MCF 10A (cell line): Measurements from ENCODE around the gene SRGAP3. TPM values are rescaled to one million over a fixed set of nuclear protein-coding genes. Genes with fewer than 3 reads are reported as not detected.

Source experiments
- BruUV-seq: library from RNA; stranded (reverse); fragments of 400-500 nt; replicated peaks from 2 replicates; lab custom pipeline; 2021; lab: Mats Ljungman, UMichigan
- CTCF ChIA-PET: fragments of 300-600 bp; sonication (Branson Sonifier 250); formaldehyde crosslinking; extraction: SDS; loops from one replicate; lab custom pipeline; 2021; ENCODE audit warnings: antibody characterized with exemption, inconsistent platforms; lab: Yijun Ruan, JAX
- POLR2A ChIA-PET: fragments of 300-600, 350-650 bp; sonication (Branson Sonifier 250); formaldehyde crosslinking; extraction: SDS; loops from one replicate; lab custom pipeline; 2020; ENCODE audit warnings: antibody characterized with exemption, inconsistent platforms; lab: Yijun Ruan, JAX
- DNase-seq: peaks from one replicate; pipeline ENCODE4 v3.0.0-alpha.2; 2018; ENCODE audit not compliant: unreplicated experiment
- H3K27ac Mint-ChIP-seq: one replicate; pipeline ENCODE4 v1.8.0; 2022; ENCODE audit warnings: mild to moderate bottlenecking, low read depth, mixed read lengths; ENCODE audit not compliant: unreplicated experiment
- H3K27me3 Mint-ChIP-seq: one replicate; pipeline ENCODE4 v1.8.0; 2022; ENCODE audit warnings: mixed read lengths; ENCODE audit not compliant: insufficient read depth, unreplicated experiment
- H3K36me3 Mint-ChIP-seq: one replicate; pipeline ENCODE4 v1.8.0; 2022; ENCODE audit warnings: mild to moderate bottlenecking, moderate library complexity, mixed read lengths; ENCODE audit not compliant: insufficient read depth, unreplicated experiment
- H3K4me1 Mint-ChIP-seq: one replicate; pipeline ENCODE4 v1.8.0; 2022; ENCODE audit warnings: mixed read lengths; ENCODE audit not compliant: insufficient read depth, unreplicated experiment
- H3K4me3 Mint-ChIP-seq: one replicate; pipeline ENCODE4 v1.8.0; 2022; ENCODE audit warnings: mild to moderate bottlenecking, moderate library complexity, mixed read lengths; ENCODE audit not compliant: unreplicated experiment
- H3K9me3 Mint-ChIP-seq: one replicate; pipeline ENCODE4 v1.8.0; 2022; ENCODE audit warnings: mixed read lengths; ENCODE audit not compliant: unreplicated experiment
- intact Hi-C: fragments of 100-400 bp; cut with micrococcal nuclease; formaldehyde crosslinking; loops from 2 replicates; pipeline ENCODE4 v1.14.1; 2022
- total RNA-seq: library from RNA; stranded (reverse); gene quantifications from 2 replicates; pipeline ENCODE4 v1.2.3, GENCODE V29; 2022
- TF ChIP-seq, protein P1 (sequence below): fragments of 200-600 bp; IDR thresholded peaks from one replicate; pipeline ENCODE4 v1.8.0; 2022; ENCODE audit warnings: antibody characterized with exemption, mild to moderate bottlenecking; ENCODE audit not compliant: unreplicated experiment

Gene SRGAP3
- total RNA-seq, 1 experiment from 2014 or later: 19.8 TPM

DNA sequence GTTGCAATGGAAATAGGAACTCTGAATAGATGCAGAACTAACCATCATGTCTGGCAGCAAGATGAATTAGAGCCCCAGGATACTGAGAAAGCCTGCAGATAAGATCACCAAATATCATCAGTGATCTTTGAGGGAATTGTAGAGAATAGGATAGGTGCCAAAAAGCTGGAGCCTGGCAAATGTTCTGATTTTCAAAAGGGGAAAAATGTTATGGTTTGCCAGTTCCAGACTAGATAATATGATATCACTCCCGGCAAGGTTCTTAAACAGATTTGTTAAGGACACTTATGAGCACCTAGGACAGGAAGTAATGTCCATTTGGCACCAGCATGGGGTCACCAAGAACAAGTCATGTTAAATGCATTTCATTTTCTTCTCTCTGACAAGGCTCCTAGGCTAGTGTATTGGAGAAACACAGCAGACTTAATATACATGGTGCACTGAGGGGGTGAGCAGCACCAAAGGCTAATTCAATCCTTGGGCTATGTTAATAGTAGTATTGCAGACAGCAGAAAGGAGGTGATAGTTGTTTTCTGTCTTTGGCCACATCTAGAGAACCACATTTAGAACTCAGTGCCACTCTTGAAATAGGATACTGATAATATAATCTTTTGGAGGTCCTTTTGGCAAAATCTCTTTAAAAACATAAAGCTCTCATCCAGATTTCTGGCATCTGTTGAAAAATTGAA lies 4.8 kb downstream of the SRGAP3 start:
- intact Hi-C loops: loop anchor here (5.0 kb wide), 4 partner anchors 67 to 257 kb away; no protein-coding TSS in a partner anchor
- TF ChIP-seq, protein P1, sequence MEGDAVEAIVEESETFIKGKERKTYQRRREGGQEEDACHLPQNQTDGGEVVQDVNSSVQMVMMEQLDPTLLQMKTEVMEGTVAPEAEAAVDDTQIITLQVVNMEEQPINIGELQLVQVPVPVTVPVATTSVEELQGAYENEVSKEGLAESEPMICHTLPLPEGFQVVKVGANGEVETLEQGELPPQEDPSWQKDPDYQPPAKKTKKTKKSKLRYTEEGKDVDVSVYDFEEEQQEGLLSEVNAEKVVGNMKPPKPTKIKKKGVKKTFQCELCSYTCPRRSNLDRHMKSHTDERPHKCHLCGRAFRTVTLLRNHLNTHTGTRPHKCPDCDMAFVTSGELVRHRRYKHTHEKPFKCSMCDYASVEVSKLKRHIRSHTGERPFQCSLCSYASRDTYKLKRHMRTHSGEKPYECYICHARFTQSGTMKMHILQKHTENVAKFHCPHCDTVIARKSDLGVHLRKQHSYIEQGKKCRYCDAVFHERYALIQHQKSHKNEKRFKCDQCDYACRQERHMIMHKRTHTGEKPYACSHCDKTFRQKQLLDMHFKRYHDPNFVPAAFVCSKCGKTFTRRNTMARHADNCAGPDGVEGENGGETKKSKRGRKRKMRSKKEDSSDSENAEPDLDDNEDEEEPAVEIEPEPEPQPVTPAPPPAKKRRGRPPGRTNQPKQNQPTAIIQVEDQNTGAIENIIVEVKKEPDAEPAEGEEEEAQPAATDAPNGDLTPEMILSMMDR: no peak
- no peak for DNase-seq
- no TSS peak for BruUV-seq
- Mint-ChIP-seq H3K27me3 (no peaks in the 10 kb centered on the region), H3K9me3 (peaks cover 7% of the 10 kb centered on the region), H3K4me3 (no peak overlapping the region), H3K27ac (peak overlapping the region; percentile 23), H3K4me1 (peaks cover 53% of the 10 kb centered on the region), H3K36me3 (peaks cover 22% of the 10 kb centered on the region)
- ChIA-PET POLR2A (no interaction called here), CTCF (interaction anchor here (0.6 kb wide), 1 partner anchor 55 kb away, joined by 4 read pairs; no protein-coding TSS in a partner anchor)

DNA sequence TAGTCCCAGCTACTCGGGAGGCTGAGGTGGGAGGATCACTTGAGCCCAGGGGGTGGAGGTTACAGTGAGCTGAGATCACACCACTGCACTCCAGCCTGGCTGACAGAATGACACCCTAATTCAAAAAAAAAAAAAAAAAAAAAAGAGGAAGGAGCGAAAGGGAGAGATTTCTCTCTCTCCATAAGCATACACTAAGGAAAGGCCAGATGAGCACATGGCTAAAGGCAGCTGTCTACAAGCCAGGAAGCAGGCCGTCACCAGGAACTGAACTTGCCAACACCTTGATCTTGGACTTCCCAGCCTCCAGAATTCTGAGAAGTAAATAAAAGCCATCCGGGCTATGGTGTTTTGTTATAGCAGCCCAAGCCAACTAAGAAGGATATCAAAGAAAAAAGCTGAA lies 7.5 kb downstream of the SRGAP3 start:
- no peaks in the 10 kb centered on the region for H3K27me3 Mint-ChIP-seq
- no peak for DNase-seq
- H3K4me3 Mint-ChIP-seq: no peak overlapping the region
- H3K9me3 Mint-ChIP-seq: peaks cover 7% of the 10 kb centered on the region
- CTCF ChIA-PET: no interaction called here
- peaks cover 46% of the 10 kb centered on the region for H3K4me1 Mint-ChIP-seq
- TF ChIP-seq, protein P1: no peak
- peaks cover 25% of the 10 kb centered on the region for H3K36me3 Mint-ChIP-seq
- intact Hi-C loops: no loop called here
- POLR2A ChIA-PET: no interaction called here
- BruUV-seq: no TSS peak
- H3K27ac Mint-ChIP-seq: no peak overlapping the region

DNA sequence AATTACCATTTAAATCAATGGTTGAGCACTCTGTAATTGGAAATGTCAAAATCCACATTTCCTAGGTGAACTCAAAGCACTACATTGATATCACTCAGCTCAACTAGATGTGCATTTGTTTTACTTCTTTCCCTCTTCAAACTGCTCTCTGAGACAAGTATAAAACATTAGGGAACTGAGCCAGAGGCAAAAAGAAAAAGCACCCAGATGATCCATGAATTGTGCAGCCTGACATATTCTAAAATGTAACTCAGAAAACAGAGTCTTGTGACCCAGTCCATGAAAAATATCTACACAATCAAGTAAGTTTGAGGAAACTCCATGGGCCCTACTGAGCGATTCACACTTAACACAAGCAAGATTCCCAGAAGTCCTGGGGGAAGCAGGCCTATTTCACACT lies 9.8 kb downstream of the SRGAP3 start:
- ChIA-PET POLR2A (interaction anchor here (1.2 kb wide), 1 partner anchor 8 kb away, joined by 3 read pairs; no protein-coding TSS in a partner anchor), CTCF (no interaction called here)
- Mint-ChIP-seq H3K27ac (no peak overlapping the region), H3K9me3 (no peaks in the 10 kb centered on the region), H3K27me3 (no peaks in the 10 kb centered on the region), H3K4me3 (no peak overlapping the region), H3K4me1 (peaks cover 28% of the 10 kb centered on the region), H3K36me3 (peaks cover 35% of the 10 kb centered on the region)
- no peak for DNase-seq
- BruUV-seq: no TSS peak
- TF ChIP-seq, protein P1: no peak
- intact Hi-C loops: no loop called here

DNA sequence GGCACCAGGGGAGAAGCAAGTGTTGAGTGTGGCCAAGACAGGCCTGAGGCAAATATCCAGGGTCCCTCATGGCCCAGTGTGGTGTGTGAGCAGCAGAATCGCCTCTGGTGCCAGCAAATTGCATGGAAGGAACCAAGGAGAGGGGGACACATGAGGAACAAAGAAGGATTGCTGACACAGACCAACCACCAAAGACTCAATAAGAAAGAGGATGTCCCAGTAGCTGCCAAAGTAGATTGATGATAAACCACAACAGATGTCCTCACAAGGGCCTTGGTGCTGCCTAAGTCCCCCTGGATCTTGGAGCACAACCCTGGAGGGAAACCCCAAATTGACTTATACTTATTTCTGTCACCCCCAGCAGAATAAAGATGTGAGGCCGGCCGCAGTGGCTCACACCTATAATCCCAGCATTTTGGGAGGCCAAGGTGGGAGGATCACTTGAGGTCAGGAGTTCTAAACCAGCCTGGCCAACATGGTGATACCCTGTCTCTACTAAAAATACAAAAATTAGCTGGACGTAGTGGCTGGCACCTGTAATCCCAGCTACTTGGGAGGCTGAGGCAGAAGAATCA lies 10.6 kb downstream of the SRGAP3 start:
- peaks cover 21% of the 10 kb centered on the region for H3K4me1 Mint-ChIP-seq
- H3K9me3 Mint-ChIP-seq: no peaks in the 10 kb centered on the region
- intact Hi-C loops: no loop called here
- no peaks in the 10 kb centered on the region for H3K27me3 Mint-ChIP-seq
- no peak overlapping the region for H3K27ac Mint-ChIP-seq
- ChIA-PET CTCF (interaction anchor here (0.6 kb wide), 1 partner anchor 12 kb away, joined by 3 read pairs; no protein-coding TSS in a partner anchor), POLR2A (interaction anchor here (0.7 to 1.2 kb wide), 2 partner anchors 9 to 63 kb away, joined by 3 read pairs; no protein-coding TSS in a partner anchor)
- TF ChIP-seq, protein P1: no peak
- H3K36me3 Mint-ChIP-seq: peaks cover 35% of the 10 kb centered on the region
- DNase-seq: no peak
- BruUV-seq: no TSS peak
- no peak overlapping the region for H3K4me3 Mint-ChIP-seq
